HCT116 (cell line): ENCODE results near the gene PRDX6. TPM values are rescaled to one million over a fixed set of nuclear protein-coding genes. Genes with fewer than 3 reads are reported as not detected.
A peak's percentile ranks its signal among the peaks of the same experiment; 100 is the strongest.

ENCODE experiments used
- ATAC-seq: fragments of 200-7000 bp; cut with Tn5 transposase; 2 replicates; pipeline ENCODE4 v1.9.1; 2020; ENCODE audit warnings: mild to moderate bottlenecking, moderate library complexity
- BruUV-seq: library from RNA; stranded (reverse); fragments of 400-500 nt; replicated peaks from 2 replicates; lab custom pipeline; 2021; lab: Mats Ljungman, UMichigan
- CTCF ChIA-PET: fragments of 300-600 bp; sonication (Branson Sonifier 250); formaldehyde crosslinking; loops from one replicate; lab custom pipeline; 2021; ENCODE audit warnings: antibody characterized with exemption; lab: Charles Lee
- POLR2A ChIA-PET: fragments of 300-600, 350-600 bp; sonication (Branson Sonifier 250); formaldehyde crosslinking; loops from one replicate; lab custom pipeline; 2021; ENCODE audit warnings: antibody characterized with exemption; lab: Charles Lee
- RAD21 ChIA-PET, 2 experiments: fragments of 300-600 bp; sonication (Branson Sonifier 250); formaldehyde crosslinking; loops; one replicate each; lab custom pipeline; 2023; ENCODE audit warnings: low total read pairs in 2 of 2; ENCODE audit not compliant: uncharacterized antibody in 2 of 2, unreplicated experiment in 2 of 2, low non-redundant PET in 1 of 2; lab: Charles Lee
- DNase-seq: peaks from one replicate; pipeline ENCODE4 v3.0.0-alpha.2; 2010; ENCODE audit warnings: low read depth, low spot score
- H2AFZ ChIP-seq: fragments of 200-600 bp; shearing (Covaris generic), sonication (generic); 2 replicates; pipeline ENCODE4 v1.6.1; 2017; ENCODE audit warnings: low read depth, mixed run types, mixed read lengths, antibody characterized with exemption, low read length; ENCODE audit not compliant: poor library complexity, severe bottlenecking
- H3K27ac ChIP-seq: 2 replicates; pipeline ENCODE4 v1.5.1; 2012; ENCODE audit warnings: low read depth, low read length
- H3K27me3 ChIP-seq: fragments of 200-600 bp; sonication (generic); 2 replicates; pipeline ENCODE4 v1.6.1; 2016; ENCODE audit warnings: mixed run types, low read length, mixed read lengths; ENCODE audit not compliant: insufficient read depth
- H3K36me3 ChIP-seq, 2 experiments: fragments of 200-500 bp in 1 of 2; fragments of 200-600 bp in 1 of 2; sonication (Bioruptor generic) in 1 of 2; sonication (generic) in 1 of 2; 2 replicates each; pipeline versions ENCODE4 v1.5.1 to v1.6.1; 2014 to 2016; ENCODE audit warnings: low read length in 2 of 2, inconsistent platforms in 1 of 2, mixed read lengths in 1 of 2, mixed run types in 1 of 2; ENCODE audit not compliant: insufficient read depth in 2 of 2, control insufficient read depth in 1 of 2
- H3K4me1 ChIP-seq, 2 experiments: fragments of 200-600 bp in 1 of 2; sonication (generic) in 1 of 2; 2 replicates each; pipeline versions ENCODE4 v1.5.1 to v1.6.1; 2012 to 2017; ENCODE audit warnings: low read length in 2 of 2, inconsistent platforms in 1 of 2, mild to moderate bottlenecking in 1 of 2, mixed read lengths in 1 of 2, mixed run types in 1 of 2, moderate library complexity in 1 of 2; ENCODE audit not compliant: insufficient read depth in 2 of 2, control insufficient read depth in 1 of 2
- H3K4me2 ChIP-seq: fragments of 200-600 bp; sonication (generic); 2 replicates; pipeline ENCODE4 v1.6.1; 2017; ENCODE audit warnings: mixed run types, low read length, mixed read lengths
- H3K4me3 ChIP-seq, 2 experiments: fragments of 200-600 bp in 1 of 2; sonication (generic) in 1 of 2; replicated peaks in 1 of 2; 2 replicates each; pipeline ENCODE4 v1.5.1; 2011 to 2016; ENCODE audit warnings: low read length in 2 of 2, control low read depth in 1 of 2, low read depth in 1 of 2, mild to moderate bottlenecking in 1 of 2, mixed read lengths in 1 of 2, mixed run types in 1 of 2
- H3K79me2 ChIP-seq: fragments of 200-600 bp; sonication (generic); 2 replicates; pipeline ENCODE4 v1.6.1; 2017; ENCODE audit warnings: mild to moderate bottlenecking, mixed run types, low read length, moderate library complexity, mixed read lengths; ENCODE audit not compliant: insufficient read depth
- H3K9ac ChIP-seq: fragments of 200-600 bp; sonication (generic); 2 replicates; pipeline ENCODE4 v1.6.1; 2016; ENCODE audit warnings: low read length, mixed read lengths
- H3K9me2 ChIP-seq: fragments of 200-600 bp; sonication (generic), shearing (Covaris generic); 2 replicates; pipeline ENCODE4 v1.6.1; 2017; ENCODE audit warnings: mixed run types, mild to moderate bottlenecking, moderate library complexity; ENCODE audit not compliant: insufficient read depth
- H3K9me3 ChIP-seq, 2 experiments: fragments of 200-500 bp in 1 of 2; fragments of 200-600 bp in 1 of 2; sonication (Bioruptor generic) in 1 of 2; sonication (generic) in 1 of 2; 2 replicates each; pipeline ENCODE4 v1.6.1; 2014 to 2017; ENCODE audit warnings: low read length in 2 of 2, mixed read lengths in 2 of 2, inconsistent platforms in 1 of 2, low read depth in 1 of 2, mild to moderate bottlenecking in 1 of 2, mixed run types in 1 of 2, moderate library complexity in 1 of 2; ENCODE audit not compliant: control insufficient read depth in 1 of 2, insufficient read depth in 1 of 2
- H4K20me1 ChIP-seq: fragments of 200-600 bp; sonication (generic), shearing (Covaris generic); 2 replicates; pipeline ENCODE4 v1.6.1; 2017; ENCODE audit warnings: mixed run types, mild to moderate bottlenecking, moderate library complexity; ENCODE audit not compliant: insufficient read depth
- ATF3 ChIP-seq: IDR thresholded peaks from 2 replicates; pipeline ENCODE4 v1.6.1; 2012
- CBX3 ChIP-seq: IDR thresholded peaks from 2 replicates; pipeline ENCODE4 v1.6.1; 2012; ENCODE audit warnings: low read depth
- CEBPB ChIP-seq: IDR thresholded peaks from 2 replicates; pipeline ENCODE4 v1.6.1; 2012; ENCODE audit warnings: low read depth
- CTCF ChIP-seq, 3 experiments: fragments of 200-600 bp in 1 of 3; sonication (generic) in 1 of 3; IDR thresholded peaks in 2 of 3; conservative IDR thresholded peaks in 1 of 3; 2 replicates each; pipeline ENCODE4 v1.5.1; 2012 to 2017; ENCODE audit warnings: low read depth in 2 of 3, low read length in 2 of 3, antibody characterized with exemption in 1 of 3, borderline replicate concordance in 1 of 3, control low read depth in 1 of 3, mild to moderate bottlenecking in 1 of 3, mixed read lengths in 1 of 3, mixed run types in 1 of 3, moderate library complexity in 1 of 3; ENCODE audit not compliant: insufficient read depth in 1 of 3
- ELF1 ChIP-seq: IDR thresholded peaks from 2 replicates; pipeline ENCODE4 v1.6.1; 2012; ENCODE audit warnings: low read depth, borderline replicate concordance
- EZH2phosphoT487 ChIP-seq: fragments of 200-600 bp; IDR thresholded peaks from 2 replicates; pipeline ENCODE4 v1.6.1; 2018; ENCODE audit warnings: antibody characterized with exemption, borderline replicate concordance
- FOSL1 ChIP-seq: IDR thresholded peaks from 2 replicates; pipeline ENCODE4 v1.6.1; 2012; ENCODE audit warnings: low read depth
- JUND ChIP-seq: IDR thresholded peaks from 2 replicates; pipeline ENCODE4 v1.6.1; 2012
- POLR2AphosphoS5 ChIP-seq: IDR thresholded peaks from 2 replicates; pipeline ENCODE4 v1.6.1; 2011; ENCODE audit warnings: mild to moderate bottlenecking, low read depth, low read length, moderate library complexity
- RAD21 ChIP-seq: IDR thresholded peaks from 2 replicates; pipeline ENCODE4 v1.6.1; 2012; ENCODE audit warnings: low read depth, mild to moderate bottlenecking
- SRF ChIP-seq: IDR thresholded peaks from 2 replicates; pipeline ENCODE4 v1.6.1; 2012; ENCODE audit warnings: low read depth
- TCF7L2 ChIP-seq: IDR thresholded peaks from 2 replicates; pipeline ENCODE4 v1.7.0; 2011; ENCODE audit warnings: borderline replicate concordance, inconsistent platforms; ENCODE audit not compliant: insufficient read depth, insufficient read length; ENCODE audit errors: extremely low read depth
- YY1 ChIP-seq: IDR thresholded peaks from 2 replicates; pipeline ENCODE4 v1.6.1; 2011; ENCODE audit warnings: low read length, low read depth, moderate library complexity, mild to moderate bottlenecking; ENCODE audit not compliant: insufficient replicate concordance; ENCODE audit errors: extremely low read depth
- ZFX ChIP-seq: fragments of 450-650 bp; IDR thresholded peaks from 2 replicates; pipeline ENCODE4 v1.6.1; 2017
- ZNF274 ChIP-seq: fragments of 200-500 bp; sonication (Bioruptor generic); IDR thresholded peaks from 2 replicates; pipeline ENCODE4 v1.6.1; 2014; ENCODE audit warnings: mild to moderate bottlenecking, low read depth, low read length, inconsistent platforms
- intact Hi-C: fragments of 100-400 bp; cut with micrococcal nuclease; formaldehyde crosslinking; loops from 2 replicates; pipeline ENCODE4 v1.10.0; 2022
- total RNA-seq: library from RNA; stranded (reverse); gene quantifications from one replicate; pipeline ENCODE4 v1.2.1, GENCODE V29; 2021; ENCODE audit not compliant: unreplicated experiment
- TF ChIP-seq, protein P1 (sequence below): IDR thresholded peaks from 2 replicates; pipeline ENCODE4 v1.6.1; 2012

Gene PRDX6
- total RNA-seq, 1 experiment from 2014 or later: 286 TPM

DNA sequence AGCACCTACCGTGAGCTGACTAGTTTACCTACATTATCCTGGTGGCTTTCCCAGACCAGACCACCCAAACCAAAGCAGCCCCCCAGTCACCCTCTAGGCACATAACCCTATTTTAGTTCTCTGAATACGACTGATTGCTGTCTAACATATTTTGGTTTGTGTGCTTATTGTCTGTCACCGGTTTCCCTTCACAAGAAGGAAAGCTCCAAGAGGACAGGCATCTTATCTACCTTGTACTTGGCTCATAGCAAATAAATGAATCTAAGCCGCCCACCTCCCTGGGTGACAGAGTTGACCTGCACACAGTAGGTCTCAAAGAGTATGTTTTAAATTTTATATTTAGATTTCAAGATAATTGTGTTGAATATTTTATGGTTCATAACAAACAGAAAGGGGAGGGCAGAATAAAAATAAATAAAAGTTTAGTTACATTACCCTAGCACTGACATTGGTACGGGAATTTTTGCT, 904 bp upstream of the PRDX6 start:
- Histone ChIP-seq H3K9me2 (no peaks in the 10 kb centered on the region), H4K20me1 (no peaks in the 10 kb centered on the region; the same call in 1 of the 2 replicates), H3K27me3 (no peaks in the 10 kb centered on the region), H2AFZ (no peak overlapping the region), H3K4me2 (peak overlapping the region; percentile 86), H3K27ac (peak overlapping the region; percentile 67; the same call in 1 of the 2 replicates), H3K9me3 (no peaks in the 10 kb centered on the region; a peak in 1 of 4 replicates), H3K9ac (peak overlapping the region; percentile 74)
- ChIA-PET POLR2A (no interaction called here), RAD21 (no interaction called here)
- intact Hi-C loops: loop anchor here (5.0 kb wide), 2 partner anchors 44 to 346 kb away; partner anchors contain the start of genes CENPL and DARS2
- TSS peak; percentile 65 for BruUV-seq
- DNase-seq: no peak
- TF ChIP-seq ZNF274: no peak
- TF ChIP-seq TCF7L2: no peak
- TF ChIP-seq CBX3: no peak
- no peak for TF ChIP-seq EZH2phosphoT487
- TF ChIP-seq ZFX: no peak
- TF ChIP-seq POLR2AphosphoS5: no peak
- TF ChIP-seq CEBPB: no peak
- TF ChIP-seq FOSL1: no peak
- TF ChIP-seq ELF1: no peak
- TF ChIP-seq CTCF (IDR thresholded peaks at IDR 0.05 in 2 of 3, conservative IDR thresholded peaks at IDR 0.05 in 1 of 3; ENCODE audit: borderline replicate concordance in 1 of 3, insufficient read depth in 1 of 3, low read depth in 2 of 3, low read length in 2 of 3): no peak
- no peak for TF ChIP-seq JUND
- TF ChIP-seq, protein P1, sequence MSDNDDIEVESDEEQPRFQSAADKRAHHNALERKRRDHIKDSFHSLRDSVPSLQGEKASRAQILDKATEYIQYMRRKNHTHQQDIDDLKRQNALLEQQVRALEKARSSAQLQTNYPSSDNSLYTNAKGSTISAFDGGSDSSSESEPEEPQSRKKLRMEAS: no peak
- no peak for TF ChIP-seq SRF
- TF ChIP-seq RAD21: no peak
- no peak for TF ChIP-seq YY1
- no peak for TF ChIP-seq ATF3
- TF ChIP-seq, all 23 proteins: peak for 0
- Histone ChIP-seq H3K4me1 (peaks cover 10 to 36% of the 10 kb centered on the region in 2 experiments), H3K36me3 (peaks cover 10 to 11% of the 10 kb centered on the region in 2 experiments; a peak in 3 of 4 replicates), H3K4me3 (peak overlapping the region; percentile 47 to 77), H3K79me2 (peaks cover 41% of the 10 kb centered on the region)
- CTCF ChIA-PET: no interaction called here
- no peak for ATAC-seq
